Measurements from ENCODE around the gene SMO.

The SMO gene

DNA sequence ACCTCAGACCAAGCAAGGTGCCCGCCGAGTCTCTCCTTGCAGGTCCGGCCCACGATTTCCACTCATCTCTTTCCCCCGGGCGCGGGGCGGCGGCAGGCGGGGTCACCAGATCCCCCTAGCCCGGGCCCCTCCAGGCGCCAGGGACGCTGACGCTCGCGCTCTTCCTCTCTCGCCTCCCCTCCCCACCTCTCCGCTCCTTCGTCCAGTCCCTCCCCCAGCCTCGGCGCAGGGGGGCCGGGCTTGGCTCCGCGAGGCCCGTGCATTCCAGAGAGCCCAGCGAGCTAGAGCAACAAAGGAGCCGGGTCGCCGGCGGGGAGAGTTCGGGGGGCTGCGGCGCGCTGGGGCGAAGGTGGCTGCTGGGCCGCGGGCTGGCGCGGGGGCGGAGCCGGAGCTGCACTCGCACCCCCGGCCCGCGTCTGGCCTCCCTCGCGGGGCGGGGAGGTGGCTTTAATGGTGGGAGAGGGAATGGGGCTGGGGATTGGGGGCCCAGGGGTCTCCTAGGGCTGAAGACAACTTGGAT is at the start of gene SMO:
SMO (plus strand) TSS at position 262 of the 520 bp plus-strand sequence. CDS start 519 bp downstream, outside the sequence.
- DNase-seq (ENCODE audit: low read depth in 2 of 2, low spot score in 1 of 2): no peak

GRCh38 chr7:129143724-129144094 is 44.7 kb upstream of the SMO start:
- DNase-seq (ENCODE audit: low read depth in 2 of 2, low spot score in 1 of 2): no peak

DNA sequence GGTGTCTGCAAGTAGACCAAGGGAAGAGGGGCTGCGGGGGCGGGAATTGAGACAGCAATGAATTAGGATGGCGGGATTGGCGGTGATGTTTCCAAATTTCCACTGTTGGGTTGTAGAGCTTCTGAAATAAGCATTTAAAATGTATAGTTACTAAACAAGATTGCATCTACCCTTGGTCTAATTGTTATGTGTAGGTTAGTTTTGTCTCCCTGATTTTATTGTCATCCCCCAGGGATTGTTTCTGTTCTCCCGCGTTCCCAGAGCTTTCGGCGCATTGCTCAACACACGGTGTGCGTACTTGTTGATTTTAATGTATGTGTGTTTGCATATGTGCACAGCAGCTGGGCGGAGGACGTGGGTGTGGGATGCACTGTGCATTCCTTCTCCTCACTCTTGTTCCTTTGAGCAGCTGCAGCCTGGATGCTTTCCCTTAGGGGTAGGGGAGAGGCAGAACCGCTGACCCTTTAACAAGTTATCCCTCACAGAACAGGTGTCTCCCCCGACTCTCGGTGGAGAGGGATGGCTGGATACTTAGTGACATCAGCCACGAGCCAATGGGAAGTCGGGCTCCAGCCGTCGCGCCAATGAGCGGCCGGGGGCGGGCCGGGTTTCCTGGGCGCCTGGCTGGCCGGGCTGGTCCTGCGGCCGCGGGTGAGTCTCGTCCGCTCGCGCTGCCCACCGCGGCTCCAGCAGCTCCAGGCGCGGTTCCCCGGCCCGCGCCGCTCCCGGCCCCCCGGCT is 44.2 kb upstream of the SMO start, which contains the start of gene TSPAN33:
TSPAN33 (plus strand) TSS at position 613 of the 739 bp plus-strand sequence. CDS start 274 bp downstream, outside the sequence.
- DNase-seq (ENCODE audit: low read depth in 2 of 2, low spot score in 1 of 2): peak; percentile 32 to 38

GRCh38 chr7:129144834-129145668 is 43.4 kb upstream of the SMO start:
- DNase-seq (ENCODE audit: low read depth in 2 of 2, low spot score in 1 of 2): no peak

- no peak for DNase-seq (ENCODE audit: low read depth in 2 of 2, low spot score in 1 of 2)
These were observed 42.0 kb upstream of the SMO start for GRCh38 chr7:129146237-129146979.

- DNase-seq (ENCODE audit: low read depth in 2 of 2, low spot score in 1 of 2): no peak
These were observed 40.7 kb upstream of the SMO start for GRCh38 chr7:129147731-129148130.

DNA sequence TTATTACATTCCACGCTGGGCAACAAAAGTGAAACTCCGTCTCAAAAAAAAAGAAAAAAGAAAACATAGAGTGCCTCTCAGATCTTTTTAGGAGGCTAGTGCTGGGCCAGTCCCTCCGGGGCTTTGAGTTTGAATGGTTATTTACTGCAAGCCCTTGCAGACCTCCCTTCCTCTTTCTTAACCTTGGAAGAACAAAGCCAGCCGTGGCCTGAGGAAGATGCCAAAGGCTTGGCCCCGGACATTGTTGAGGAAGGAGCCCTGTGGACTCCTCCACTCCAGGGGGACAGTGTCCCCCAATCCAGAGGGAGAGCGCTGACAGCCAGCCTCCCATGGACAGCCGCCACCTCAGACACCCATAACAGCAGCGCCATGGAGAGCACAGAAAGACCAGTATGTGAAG is 38.9 kb upstream of the SMO start:
- DNase-seq (ENCODE audit: low read depth in 2 of 2, low spot score in 1 of 2): no peak

DNA sequence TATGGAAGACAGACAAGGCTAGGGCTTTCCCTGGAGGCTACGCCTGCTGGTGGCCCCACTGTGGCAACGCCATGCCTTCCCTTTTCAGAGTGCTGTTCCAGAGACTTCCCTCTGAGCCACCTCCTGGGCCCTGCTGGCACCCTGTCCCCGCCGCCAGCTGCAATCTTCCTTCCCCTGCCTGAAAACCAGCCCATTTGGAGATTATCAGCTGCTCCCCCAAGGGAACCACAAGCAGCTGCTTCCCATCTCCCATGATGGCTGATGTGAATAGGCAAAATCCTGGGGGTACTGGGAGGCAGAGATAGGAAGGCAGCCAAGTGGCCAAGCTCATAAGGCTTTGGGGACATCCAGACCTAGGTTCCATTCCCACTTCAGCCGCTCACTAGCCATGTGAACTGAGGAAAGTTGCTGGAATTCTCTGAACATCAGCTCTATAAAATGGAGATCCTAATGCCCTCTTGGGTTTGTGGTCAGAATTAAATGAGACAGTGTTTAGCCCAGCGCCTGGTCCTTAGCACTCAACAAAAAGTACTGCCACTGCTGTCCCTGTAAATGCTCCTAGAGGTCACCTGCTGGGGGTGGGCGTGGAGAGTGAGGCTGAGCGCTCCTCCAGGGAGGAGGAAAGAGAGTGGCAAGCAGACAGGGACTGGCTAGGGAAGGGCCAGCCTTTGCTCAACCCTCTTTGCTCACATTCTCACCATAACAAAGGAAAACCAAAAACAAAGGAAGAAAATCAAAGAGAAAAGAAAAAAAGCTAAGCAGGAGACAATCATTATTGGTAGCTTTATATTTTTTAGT is 38.0 kb upstream of the SMO start:
- DNase-seq (ENCODE audit: low read depth in 2 of 2, low spot score in 1 of 2): no peak

DNA sequence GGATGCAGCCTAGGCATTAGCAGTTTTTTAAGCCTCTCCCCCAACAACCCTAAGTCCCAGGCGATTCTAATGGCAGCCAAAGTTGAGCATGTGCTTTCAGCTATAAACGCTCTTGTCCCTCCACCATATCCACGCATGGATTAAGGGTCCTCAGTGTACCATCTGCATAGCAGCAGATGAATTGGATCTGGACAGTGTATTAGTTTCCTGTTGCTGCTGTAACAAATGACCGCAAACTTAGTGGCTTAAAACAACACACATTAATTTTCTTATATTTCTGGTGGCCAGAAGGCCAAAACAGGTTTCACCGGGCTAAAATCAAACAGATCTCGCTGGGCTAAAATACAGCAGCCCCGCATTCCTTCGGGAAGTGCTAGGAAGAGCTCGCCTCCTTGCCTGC is 30.8 kb upstream of the SMO start:
- DNase-seq (ENCODE audit: low read depth in 2 of 2, low spot score in 1 of 2): no peak

DNA sequence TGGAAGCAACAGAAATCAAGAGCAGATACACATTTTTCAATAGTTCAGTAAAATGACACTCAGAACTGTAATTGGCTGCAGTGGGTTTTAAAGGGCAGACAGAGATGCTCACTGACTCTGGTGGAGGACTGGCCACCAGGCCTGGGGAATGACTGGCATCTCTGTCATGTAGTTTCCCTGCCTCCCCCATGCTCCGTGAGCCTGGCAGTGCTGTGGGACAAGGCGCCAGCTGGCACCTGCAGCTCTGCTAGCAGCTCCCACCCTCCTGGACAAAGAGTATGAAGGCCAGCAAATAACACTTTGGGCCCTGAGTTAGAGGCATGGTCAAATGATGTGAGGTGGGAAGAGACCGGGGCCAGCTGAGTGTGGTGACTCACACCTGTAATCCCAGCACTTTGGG is 28.9 kb upstream of the SMO start:
- no peak for DNase-seq (ENCODE audit: low read depth in 2 of 2, low spot score in 1 of 2)

GRCh38 chr7:129160161-129160905 is 28.1 kb upstream of the SMO start:
- no peak for DNase-seq (ENCODE audit: low read depth in 2 of 2, low spot score in 1 of 2)

DNA sequence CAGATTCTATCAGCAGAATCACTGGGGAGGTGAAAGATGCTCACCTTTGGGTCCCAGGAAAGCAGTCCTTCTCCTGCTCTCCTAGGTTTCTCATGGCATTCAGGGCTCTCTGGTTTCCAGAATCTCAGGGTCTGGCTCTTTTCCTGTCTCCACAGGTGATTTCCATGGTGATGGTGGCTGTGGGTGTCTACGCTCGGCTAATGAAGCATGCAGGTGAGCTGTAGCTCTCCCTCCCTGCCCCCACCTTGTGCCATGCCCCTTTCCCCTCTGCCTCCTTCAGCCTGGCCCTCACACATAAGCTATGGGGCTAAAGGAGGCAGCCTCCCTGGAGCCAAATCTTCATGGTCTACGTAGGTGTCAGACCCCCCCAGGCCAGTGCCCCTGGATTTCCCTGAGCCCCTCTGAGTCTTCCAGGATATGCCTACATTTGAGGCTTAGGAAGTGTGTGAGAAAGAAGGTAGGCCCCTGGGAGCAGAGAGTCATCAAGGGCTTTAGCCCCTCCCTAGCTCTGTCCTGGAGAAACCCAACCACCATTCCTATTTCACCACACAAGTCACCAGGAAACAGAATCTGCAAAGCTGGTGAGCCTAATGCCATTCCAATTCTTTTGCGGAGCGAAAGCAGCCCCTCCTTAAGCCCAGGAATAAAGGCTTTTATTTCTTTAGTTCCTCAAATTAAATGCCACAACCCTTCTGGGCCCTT is 26.8 kb upstream of the SMO start:
- no peak for DNase-seq (ENCODE audit: low read depth in 2 of 2, low spot score in 1 of 2)

DNA sequence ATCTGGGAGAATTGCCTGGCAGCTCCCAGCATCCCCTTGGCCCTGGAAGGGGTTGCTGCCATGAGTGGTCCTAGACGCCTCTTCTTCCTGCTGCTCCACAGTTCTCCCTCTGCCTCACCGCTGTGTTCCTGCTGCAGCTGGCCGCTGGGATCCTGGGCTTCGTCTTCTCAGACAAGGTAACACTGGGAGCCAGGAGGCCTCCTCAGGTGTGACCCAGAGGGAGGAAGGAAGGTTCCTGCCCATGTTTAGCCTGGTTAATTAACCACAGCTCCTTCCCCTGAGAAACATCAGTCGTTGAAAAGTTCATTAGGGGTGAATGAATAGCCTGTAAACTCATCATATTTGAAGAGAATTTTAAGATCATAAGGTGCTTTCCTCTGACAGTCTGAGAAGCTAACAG is 25.7 kb upstream of the SMO start:
- no peak for DNase-seq (ENCODE audit: low read depth in 2 of 2, low spot score in 1 of 2)

GRCh38 chr7:129163875-129164544 is 24.4 kb upstream of the SMO start:
- no peak for DNase-seq (ENCODE audit: low read depth in 2 of 2, low spot score in 1 of 2)

DNA sequence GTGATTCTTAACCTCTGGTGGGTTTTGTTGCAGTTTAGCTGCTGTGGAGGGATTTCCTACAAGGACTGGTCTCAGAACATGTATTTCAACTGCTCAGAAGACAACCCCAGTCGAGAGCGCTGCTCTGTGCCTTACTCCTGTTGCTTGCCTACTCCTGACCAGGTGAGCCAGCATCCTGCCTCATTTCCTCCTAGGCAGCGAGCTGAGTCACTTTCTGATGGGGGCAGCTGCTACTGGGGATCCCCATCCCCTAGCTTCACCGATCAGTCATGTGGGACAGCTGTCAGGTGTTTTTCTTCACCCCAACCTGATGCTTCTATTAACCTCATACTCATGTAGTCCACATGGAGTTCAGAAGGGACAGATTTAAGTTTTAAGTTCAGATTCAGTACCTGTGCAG is 21.7 kb upstream of the SMO start:
- no peak for DNase-seq (ENCODE audit: low read depth in 2 of 2, low spot score in 1 of 2)

DNA sequence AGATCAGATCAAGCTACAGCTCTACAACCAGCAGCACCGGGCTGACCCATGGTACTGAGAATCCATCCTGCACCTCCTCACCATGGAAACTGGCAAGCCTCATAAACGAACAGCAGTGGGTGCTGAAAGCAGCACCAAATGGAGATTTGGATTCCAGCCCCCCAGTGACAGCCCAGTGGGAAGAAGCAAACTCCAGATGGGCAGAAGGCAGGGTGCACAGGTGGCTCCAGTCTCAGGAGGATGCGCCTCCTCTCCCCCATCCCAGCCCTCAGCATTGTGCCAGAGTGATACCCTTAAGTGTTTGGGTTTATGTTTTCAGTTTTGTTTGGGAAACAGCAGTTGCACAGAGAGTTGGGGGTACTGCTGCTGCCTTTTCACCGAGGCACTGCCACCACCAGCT is 20.6 kb upstream of the SMO start:
- DNase-seq (ENCODE audit: low read depth in 2 of 2, low spot score in 1 of 2): no peak

GRCh38 chr7:129168231-129169021 is 20.0 kb upstream of the SMO start:
- no peak for DNase-seq (ENCODE audit: low read depth in 2 of 2, low spot score in 1 of 2)

- DNase-seq (ENCODE audit: low read depth in 2 of 2, low spot score in 1 of 2): no peak
These were observed 19.2 kb upstream of the SMO start for GRCh38 chr7:129169171-129169671.
